SU-DHL-6 (cell line): Measurements from ENCODE around the gene RPS17.

ENCODE experiments used
- EZH2phosphoT487 ChIP-seq: fragments of 200-600 bp; sonication (generic), shearing (Covaris generic); conservative IDR thresholded peaks from 2 replicates; pipeline ENCODE4 v1.6.1; 2018; ENCODE audit warnings: mild to moderate bottlenecking, antibody characterized with exemption, low read length, moderate library complexity, mixed read lengths
- TF ChIP-seq, protein P1 (sequence below): fragments of 200-600 bp; sonication (generic); IDR thresholded peaks from one replicate; pipeline ENCODE4 v1.5.1; 2017; ENCODE audit warnings: antibody characterized with exemption, mild to moderate bottlenecking, low read length, moderate library complexity; ENCODE audit not compliant: insufficient read depth, poor library complexity, severe bottlenecking

DNA sequence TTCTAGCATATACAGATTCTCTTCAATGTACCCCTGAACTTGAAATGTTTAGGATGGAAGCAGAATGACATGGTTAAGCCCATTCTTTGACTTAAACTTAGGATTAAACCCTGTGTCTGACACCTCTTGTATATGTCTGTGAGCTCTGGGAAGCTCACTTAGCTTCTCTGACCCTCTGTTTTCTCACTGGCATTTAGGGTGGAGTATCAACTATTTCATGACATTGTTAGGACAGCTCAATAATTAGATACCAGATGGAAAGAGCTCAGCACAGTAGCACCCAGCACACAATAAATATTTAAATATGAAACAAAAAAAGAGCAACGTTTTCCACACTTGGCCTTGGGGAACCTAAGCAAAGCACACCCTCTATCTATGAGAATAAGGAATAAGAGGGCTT, 18.2 kb upstream of the RPS17 start:
- TF ChIP-seq, protein P1, sequence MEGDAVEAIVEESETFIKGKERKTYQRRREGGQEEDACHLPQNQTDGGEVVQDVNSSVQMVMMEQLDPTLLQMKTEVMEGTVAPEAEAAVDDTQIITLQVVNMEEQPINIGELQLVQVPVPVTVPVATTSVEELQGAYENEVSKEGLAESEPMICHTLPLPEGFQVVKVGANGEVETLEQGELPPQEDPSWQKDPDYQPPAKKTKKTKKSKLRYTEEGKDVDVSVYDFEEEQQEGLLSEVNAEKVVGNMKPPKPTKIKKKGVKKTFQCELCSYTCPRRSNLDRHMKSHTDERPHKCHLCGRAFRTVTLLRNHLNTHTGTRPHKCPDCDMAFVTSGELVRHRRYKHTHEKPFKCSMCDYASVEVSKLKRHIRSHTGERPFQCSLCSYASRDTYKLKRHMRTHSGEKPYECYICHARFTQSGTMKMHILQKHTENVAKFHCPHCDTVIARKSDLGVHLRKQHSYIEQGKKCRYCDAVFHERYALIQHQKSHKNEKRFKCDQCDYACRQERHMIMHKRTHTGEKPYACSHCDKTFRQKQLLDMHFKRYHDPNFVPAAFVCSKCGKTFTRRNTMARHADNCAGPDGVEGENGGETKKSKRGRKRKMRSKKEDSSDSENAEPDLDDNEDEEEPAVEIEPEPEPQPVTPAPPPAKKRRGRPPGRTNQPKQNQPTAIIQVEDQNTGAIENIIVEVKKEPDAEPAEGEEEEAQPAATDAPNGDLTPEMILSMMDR: no peak
- TF ChIP-seq EZH2phosphoT487: no peak
